ENCODE results near the gene PLA2G12B.

The PLA2G12B gene

GRCh38 chr10:72928798-72929197, 25.8 kb downstream of the PLA2G12B start:
- no peak overlapping the region for H3K23ac ChIP-seq (ENCODE audit: low read depth, low read length, poor library complexity)
- H3K4me3 ChIP-seq (ENCODE audit: low read length in 2 of 2): no peak overlapping the region
- no peak overlapping the region for H4K91ac ChIP-seq (ENCODE audit: low read depth, low read length, poor library complexity)
- no peak overlapping the region for H3K27ac ChIP-seq (replicated peaks; ENCODE audit: low read length)
- peaks cover 0 to 10% (median 0%) of the 10 kb centered on the region in 3 experiments for H3K27me3 ChIP-seq (ENCODE audit: control insufficient read depth in 3 of 3, insufficient read depth in 3 of 3, low read depth in 1 of 3, low read length in 3 of 3)
- H3K4me2 ChIP-seq (ENCODE audit: insufficient read depth, low read length, poor library complexity, severe bottlenecking): no peak overlapping the region
- no peak overlapping the region for H2BK12ac ChIP-seq (ENCODE audit: low read length)
- no peak overlapping the region for H3K9ac ChIP-seq (ENCODE audit: low read depth, low read length, poor library complexity)
- no peak overlapping the region for H2BK120ac ChIP-seq (ENCODE audit: low read depth, low read length)
- no peak overlapping the region for H2BK15ac ChIP-seq (ENCODE audit: low read length)
- no peak overlapping the region for H2AK5ac ChIP-seq (ENCODE audit: low read depth, low read length)
- no peak overlapping the region for H2BK5ac ChIP-seq (ENCODE audit: low read length)
- H3K4me1 ChIP-seq (ENCODE audit: control insufficient read depth in 2 of 2, insufficient read depth in 1 of 2, low read depth in 1 of 2, low read length in 2 of 2): no peaks in the 10 kb centered on the region
- H2AFZ ChIP-seq (ENCODE audit: low read length): no peak overlapping the region
- no CpG with 5 or more reads among the region's 5 CpGs for WGBS, 2 donors (ENCODE audit: extremely low coverage in 2 of 2, insufficient read length in 2 of 2, insufficient replicate concordance in 1 of 2)
- no peaks in the 10 kb centered on the region for H3K79me1 ChIP-seq (ENCODE audit: low read depth, low read length)
- no peaks in the 10 kb centered on the region for H3K36me3 ChIP-seq (replicated peaks in 1 of 2; ENCODE audit: control insufficient read depth in 2 of 2, insufficient read depth in 2 of 2, low read length in 2 of 2)
- H3K4ac ChIP-seq (ENCODE audit: low read length): no peak overlapping the region
- no peak overlapping the region for H3K18ac ChIP-seq (ENCODE audit: low read length)
- H3K14ac ChIP-seq (ENCODE audit: low read length): no peak overlapping the region
- no peak overlapping the region for H4K8ac ChIP-seq (ENCODE audit: low read depth, low read length)
- no peak for DNase-seq (ENCODE audit: low spot score)
- no peaks in the 10 kb centered on the region for H3K9me3 ChIP-seq (replicated peaks in 1 of 2; ENCODE audit: control insufficient read depth in 2 of 2, insufficient read depth in 1 of 2, low read depth in 1 of 2, low read length in 2 of 2)

GRCh38 chr10:72927485-72927884, 27.1 kb downstream of the PLA2G12B start:
- Histone ChIP-seq H3K36me3 (replicated peaks in 1 of 2; ENCODE audit: control insufficient read depth in 2 of 2, insufficient read depth in 2 of 2, low read length in 2 of 2) (no peaks in the 10 kb centered on the region), H2BK5ac (ENCODE audit: low read length) (no peak overlapping the region), H3K4me3 (ENCODE audit: low read length in 2 of 2) (no peak overlapping the region), H4K8ac (ENCODE audit: low read depth, low read length) (no peak overlapping the region), H3K18ac (ENCODE audit: low read length) (no peak overlapping the region), H3K27ac (replicated peaks; ENCODE audit: low read length) (no peak overlapping the region), H3K4me2 (ENCODE audit: insufficient read depth, low read length, poor library complexity, severe bottlenecking) (no peak overlapping the region), H3K27me3 (ENCODE audit: control insufficient read depth in 3 of 3, insufficient read depth in 3 of 3, low read depth in 1 of 3, low read length in 3 of 3) (peaks cover 0 to 10% (median 0%) of the 10 kb centered on the region in 3 experiments), H3K23ac (ENCODE audit: low read depth, low read length, poor library complexity) (no peak overlapping the region), H2BK12ac (ENCODE audit: low read length) (no peak overlapping the region), H3K4ac (ENCODE audit: low read length) (no peak overlapping the region), H2AK5ac (ENCODE audit: low read depth, low read length) (no peak overlapping the region), H4K91ac (ENCODE audit: low read depth, low read length, poor library complexity) (no peak overlapping the region), H3K9me3 (replicated peaks in 1 of 2; ENCODE audit: control insufficient read depth in 2 of 2, insufficient read depth in 1 of 2, low read depth in 1 of 2, low read length in 2 of 2) (no peaks in the 10 kb centered on the region), H3K14ac (ENCODE audit: low read length) (no peak overlapping the region), H2BK15ac (ENCODE audit: low read length) (no peak overlapping the region), H3K79me1 (ENCODE audit: low read depth, low read length) (no peaks in the 10 kb centered on the region), H2BK120ac (ENCODE audit: low read depth, low read length) (no peak overlapping the region), H2AFZ (ENCODE audit: low read length) (no peak overlapping the region), H3K9ac (ENCODE audit: low read depth, low read length, poor library complexity) (no peak overlapping the region), H3K4me1 (ENCODE audit: control insufficient read depth in 2 of 2, insufficient read depth in 1 of 2, low read depth in 1 of 2, low read length in 2 of 2) (no peaks in the 10 kb centered on the region)
- no CpG with 5 or more reads among the region's 5 CpGs for WGBS, 2 donors (ENCODE audit: extremely low coverage in 2 of 2, insufficient read length in 2 of 2, insufficient replicate concordance in 1 of 2)
- no peak for DNase-seq (ENCODE audit: low spot score)

- Histone ChIP-seq H3K4me1 (ENCODE audit: control insufficient read depth in 2 of 2, insufficient read depth in 1 of 2, low read depth in 1 of 2, low read length in 2 of 2) (no peaks in the 10 kb centered on the region), H3K27ac (replicated peaks; ENCODE audit: low read length) (no peak overlapping the region), H2BK15ac (ENCODE audit: low read length) (no peak overlapping the region), H3K14ac (ENCODE audit: low read length) (no peak overlapping the region), H2AFZ (ENCODE audit: low read length) (no peak overlapping the region), H2BK5ac (ENCODE audit: low read length) (no peak overlapping the region), H3K4me2 (ENCODE audit: insufficient read depth, low read length, poor library complexity, severe bottlenecking) (no peak overlapping the region), H3K9me3 (replicated peaks in 1 of 2; ENCODE audit: control insufficient read depth in 2 of 2, insufficient read depth in 1 of 2, low read depth in 1 of 2, low read length in 2 of 2) (peaks cover 0 to 3% of the 10 kb centered on the region in 2 donors), H3K9ac (ENCODE audit: low read depth, low read length, poor library complexity) (no peak overlapping the region), H2BK12ac (ENCODE audit: low read length) (no peak overlapping the region), H3K79me1 (ENCODE audit: low read depth, low read length) (no peaks in the 10 kb centered on the region), H3K27me3 (ENCODE audit: control insufficient read depth in 3 of 3, insufficient read depth in 3 of 3, low read depth in 1 of 3, low read length in 3 of 3) (peaks cover 0 to 10% (median 0%) of the 10 kb centered on the region in 3 experiments), H3K36me3 (replicated peaks in 1 of 2; ENCODE audit: control insufficient read depth in 2 of 2, insufficient read depth in 2 of 2, low read length in 2 of 2) (no peaks in the 10 kb centered on the region), H3K4ac (ENCODE audit: low read length) (no peak overlapping the region), H3K4me3 (ENCODE audit: low read length in 2 of 2) (no peak overlapping the region), H2AK5ac (ENCODE audit: low read depth, low read length) (no peak overlapping the region), H4K91ac (ENCODE audit: low read depth, low read length, poor library complexity) (no peak overlapping the region), H2BK120ac (ENCODE audit: low read depth, low read length) (no peak overlapping the region), H4K8ac (ENCODE audit: low read depth, low read length) (no peak overlapping the region), H3K18ac (ENCODE audit: low read length) (no peak overlapping the region), H3K23ac (ENCODE audit: low read depth, low read length, poor library complexity) (no peak overlapping the region)
- DNase-seq (ENCODE audit: low spot score): no peak
- no CpG with 5 or more reads among the region's 3 CpGs for WGBS, 2 donors (ENCODE audit: extremely low coverage in 2 of 2, insufficient read length in 2 of 2, insufficient replicate concordance in 1 of 2)
Observed at GRCh38 chr10:72925951-72926465, 28.6 kb downstream of the PLA2G12B start.

GRCh38 chr10:72924351-72924750, 30.3 kb downstream of the PLA2G12B start:
- no peak overlapping the region for H3K4ac ChIP-seq (ENCODE audit: low read length)
- H4K91ac ChIP-seq (ENCODE audit: low read depth, low read length, poor library complexity): no peak overlapping the region
- H3K4me3 ChIP-seq (ENCODE audit: low read length in 2 of 2): no peak overlapping the region
- no peak overlapping the region for H2BK15ac ChIP-seq (ENCODE audit: low read length)
- no peak overlapping the region for H3K27ac ChIP-seq (replicated peaks; ENCODE audit: low read length)
- H2BK5ac ChIP-seq (ENCODE audit: low read length): no peak overlapping the region
- H3K9me3 ChIP-seq (replicated peaks in 1 of 2; ENCODE audit: control insufficient read depth in 2 of 2, insufficient read depth in 1 of 2, low read depth in 1 of 2, low read length in 2 of 2): peaks cover 0 to 4% of the 10 kb centered on the region in 2 donors
- no peaks in the 10 kb centered on the region for H3K4me1 ChIP-seq (ENCODE audit: control insufficient read depth in 2 of 2, insufficient read depth in 1 of 2, low read depth in 1 of 2, low read length in 2 of 2)
- no peak overlapping the region for H4K8ac ChIP-seq (ENCODE audit: low read depth, low read length)
- H3K79me1 ChIP-seq (ENCODE audit: low read depth, low read length): no peaks in the 10 kb centered on the region
- H3K27me3 ChIP-seq (ENCODE audit: control insufficient read depth in 3 of 3, insufficient read depth in 3 of 3, low read depth in 1 of 3, low read length in 3 of 3): peaks cover 0 to 10% (median 0%) of the 10 kb centered on the region in 3 experiments
- H2AK5ac ChIP-seq (ENCODE audit: low read depth, low read length): no peak overlapping the region
- H3K18ac ChIP-seq (ENCODE audit: low read length): no peak overlapping the region
- H2BK120ac ChIP-seq (ENCODE audit: low read depth, low read length): no peak overlapping the region
- no peak overlapping the region for H3K4me2 ChIP-seq (ENCODE audit: insufficient read depth, low read length, poor library complexity, severe bottlenecking)
- H3K14ac ChIP-seq (ENCODE audit: low read length): no peak overlapping the region
- H3K23ac ChIP-seq (ENCODE audit: low read depth, low read length, poor library complexity): no peak overlapping the region
- no peak for DNase-seq (ENCODE audit: low spot score)
- H3K9ac ChIP-seq (ENCODE audit: low read depth, low read length, poor library complexity): no peak overlapping the region
- H2BK12ac ChIP-seq (ENCODE audit: low read length): no peak overlapping the region
- H3K36me3 ChIP-seq (replicated peaks in 1 of 2; ENCODE audit: control insufficient read depth in 2 of 2, insufficient read depth in 2 of 2, low read length in 2 of 2): no peaks in the 10 kb centered on the region
- H2AFZ ChIP-seq (ENCODE audit: low read length): no peak overlapping the region
- WGBS, 2 donors (ENCODE audit: extremely low coverage in 2 of 2, insufficient read length in 2 of 2, insufficient replicate concordance in 1 of 2): no CpG with 5 or more reads among the region's 13 CpGs

Data from neuronal stem cell (in vitro differentiated cells).